HL-60 (cell line): Measurements from ENCODE around the gene ZNF862.

Experiments used
- GABPA ChIP-seq: IDR thresholded peaks from 2 replicates; pipeline ENCODE4 v1.6.1; 2012; ENCODE audit warnings: low read depth
- POLR2AphosphoS5 ChIP-seq: IDR thresholded peaks from 2 replicates; pipeline ENCODE4 v1.6.1; 2012; ENCODE audit warnings: low read depth
- TF ChIP-seq, protein P1 (sequence below): IDR thresholded peaks from one replicate; pipeline ENCODE4 v1.5.1; 2011; ENCODE audit warnings: low read length, control low read depth, inconsistent platforms; ENCODE audit not compliant: insufficient read depth
- TF ChIP-seq, protein P2 (sequence below): IDR thresholded peaks from 2 replicates; pipeline ENCODE4 v1.6.1; 2012; ENCODE audit warnings: low read depth; ENCODE audit not compliant: insufficient replicate concordance

DNA sequence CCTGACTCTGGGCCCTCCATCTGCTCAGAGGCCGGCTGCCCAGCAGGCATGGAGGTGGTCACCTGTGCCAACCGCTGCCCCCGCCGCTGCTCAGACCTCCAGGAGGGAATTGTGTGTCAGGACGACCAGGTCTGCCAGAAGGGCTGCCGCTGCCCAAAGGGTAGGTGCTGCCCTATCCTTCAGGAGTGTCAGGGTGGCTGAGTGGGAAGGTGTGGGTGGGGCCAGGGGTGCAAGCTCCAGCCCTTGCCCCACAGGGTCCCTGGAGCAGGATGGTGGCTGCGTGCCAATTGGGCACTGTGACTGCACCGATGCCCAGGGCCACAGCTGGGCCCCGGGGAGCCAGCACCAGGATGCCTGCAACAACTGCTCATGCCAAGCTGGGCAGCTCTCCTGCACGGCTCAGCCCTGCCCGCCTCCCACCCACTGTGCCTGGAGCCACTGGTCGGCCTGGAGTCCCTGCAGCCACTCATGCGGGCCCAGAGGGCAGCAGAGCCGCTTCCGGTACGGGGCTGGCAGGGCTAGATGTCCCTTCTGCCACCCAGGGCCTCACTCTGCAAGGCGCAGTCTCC lies 17.5 kb upstream of the ZNF862 start:
- TF ChIP-seq POLR2AphosphoS5 (no peak), GABPA (no peak)
- TF ChIP-seq, protein P1, sequence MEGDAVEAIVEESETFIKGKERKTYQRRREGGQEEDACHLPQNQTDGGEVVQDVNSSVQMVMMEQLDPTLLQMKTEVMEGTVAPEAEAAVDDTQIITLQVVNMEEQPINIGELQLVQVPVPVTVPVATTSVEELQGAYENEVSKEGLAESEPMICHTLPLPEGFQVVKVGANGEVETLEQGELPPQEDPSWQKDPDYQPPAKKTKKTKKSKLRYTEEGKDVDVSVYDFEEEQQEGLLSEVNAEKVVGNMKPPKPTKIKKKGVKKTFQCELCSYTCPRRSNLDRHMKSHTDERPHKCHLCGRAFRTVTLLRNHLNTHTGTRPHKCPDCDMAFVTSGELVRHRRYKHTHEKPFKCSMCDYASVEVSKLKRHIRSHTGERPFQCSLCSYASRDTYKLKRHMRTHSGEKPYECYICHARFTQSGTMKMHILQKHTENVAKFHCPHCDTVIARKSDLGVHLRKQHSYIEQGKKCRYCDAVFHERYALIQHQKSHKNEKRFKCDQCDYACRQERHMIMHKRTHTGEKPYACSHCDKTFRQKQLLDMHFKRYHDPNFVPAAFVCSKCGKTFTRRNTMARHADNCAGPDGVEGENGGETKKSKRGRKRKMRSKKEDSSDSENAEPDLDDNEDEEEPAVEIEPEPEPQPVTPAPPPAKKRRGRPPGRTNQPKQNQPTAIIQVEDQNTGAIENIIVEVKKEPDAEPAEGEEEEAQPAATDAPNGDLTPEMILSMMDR: no peak
- TF ChIP-seq, protein P2, sequence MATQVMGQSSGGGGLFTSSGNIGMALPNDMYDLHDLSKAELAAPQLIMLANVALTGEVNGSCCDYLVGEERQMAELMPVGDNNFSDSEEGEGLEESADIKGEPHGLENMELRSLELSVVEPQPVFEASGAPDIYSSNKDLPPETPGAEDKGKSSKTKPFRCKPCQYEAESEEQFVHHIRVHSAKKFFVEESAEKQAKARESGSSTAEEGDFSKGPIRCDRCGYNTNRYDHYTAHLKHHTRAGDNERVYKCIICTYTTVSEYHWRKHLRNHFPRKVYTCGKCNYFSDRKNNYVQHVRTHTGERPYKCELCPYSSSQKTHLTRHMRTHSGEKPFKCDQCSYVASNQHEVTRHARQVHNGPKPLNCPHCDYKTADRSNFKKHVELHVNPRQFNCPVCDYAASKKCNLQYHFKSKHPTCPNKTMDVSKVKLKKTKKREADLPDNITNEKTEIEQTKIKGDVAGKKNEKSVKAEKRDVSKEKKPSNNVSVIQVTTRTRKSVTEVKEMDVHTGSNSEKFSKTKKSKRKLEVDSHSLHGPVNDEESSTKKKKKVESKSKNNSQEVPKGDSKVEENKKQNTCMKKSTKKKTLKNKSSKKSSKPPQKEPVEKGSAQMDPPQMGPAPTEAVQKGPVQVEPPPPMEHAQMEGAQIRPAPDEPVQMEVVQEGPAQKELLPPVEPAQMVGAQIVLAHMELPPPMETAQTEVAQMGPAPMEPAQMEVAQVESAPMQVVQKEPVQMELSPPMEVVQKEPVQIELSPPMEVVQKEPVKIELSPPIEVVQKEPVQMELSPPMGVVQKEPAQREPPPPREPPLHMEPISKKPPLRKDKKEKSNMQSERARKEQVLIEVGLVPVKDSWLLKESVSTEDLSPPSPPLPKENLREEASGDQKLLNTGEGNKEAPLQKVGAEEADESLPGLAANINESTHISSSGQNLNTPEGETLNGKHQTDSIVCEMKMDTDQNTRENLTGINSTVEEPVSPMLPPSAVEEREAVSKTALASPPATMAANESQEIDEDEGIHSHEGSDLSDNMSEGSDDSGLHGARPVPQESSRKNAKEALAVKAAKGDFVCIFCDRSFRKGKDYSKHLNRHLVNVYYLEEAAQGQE: no peak
